Measurements from ENCODE around the gene NQO2.

The NQO2 gene

GRCh38 chr6:2982426-2983117 is 17.1 kb upstream of the NQO2 start:
- Histone ChIP-seq H3K36me3 (ENCODE audit: insufficient read depth) (no peaks in the 10 kb centered on the region), H3K9ac (no peak overlapping the region), H3K4me3 (IDR thresholded peaks at IDR 0.05; ENCODE audit: insufficient read depth, low read depth, low read length) (no peak overlapping the region), H2AFZ (ENCODE audit: low read depth) (no peak overlapping the region), H3K27me3 (ENCODE audit: insufficient read depth, low read depth) (no peaks in the 10 kb centered on the region), H3K27ac (no peak overlapping the region), H3K4me1 (ENCODE audit: low read depth, poor library complexity, severe bottlenecking) (peaks cover 2% of the 10 kb centered on the region), H3K79me2 (ENCODE audit: insufficient read depth, low read depth) (no peaks in the 10 kb centered on the region), H4K20me1 (ENCODE audit: insufficient read depth) (no peaks in the 10 kb centered on the region), H3K4me2 (no peak overlapping the region)
- no peak for TF ChIP-seq CTCF (conservative IDR thresholded peaks at IDR 0.05; ENCODE audit: low read depth, low read length)

GRCh38 chr6:2984738-2985406 is 14.8 kb upstream of the NQO2 start:
- Histone ChIP-seq H3K27me3 (ENCODE audit: insufficient read depth, low read depth) (no peaks in the 10 kb centered on the region), H3K4me2 (no peak overlapping the region), H3K79me2 (ENCODE audit: insufficient read depth, low read depth) (no peaks in the 10 kb centered on the region), H2AFZ (ENCODE audit: low read depth) (no peak overlapping the region), H3K4me3 (IDR thresholded peaks at IDR 0.05; ENCODE audit: insufficient read depth, low read depth, low read length) (no peak overlapping the region), H3K27ac (no peak overlapping the region), H3K9ac (no peak overlapping the region), H3K36me3 (ENCODE audit: insufficient read depth) (no peaks in the 10 kb centered on the region), H3K4me1 (ENCODE audit: low read depth, poor library complexity, severe bottlenecking) (peaks cover 10% of the 10 kb centered on the region), H4K20me1 (ENCODE audit: insufficient read depth) (no peaks in the 10 kb centered on the region)
- TF ChIP-seq CTCF (conservative IDR thresholded peaks at IDR 0.05; ENCODE audit: low read depth, low read length) = no peak

GRCh38 chr6:2986722-2987221 is 12.9 kb upstream of the NQO2 start:
- H2AFZ ChIP-seq (ENCODE audit: low read depth) = no peak overlapping the region

GRCh38 chr6:2988094-2988425 is 11.6 kb upstream of the NQO2 start:
- Histone ChIP-seq H3K4me3 (IDR thresholded peaks at IDR 0.05; ENCODE audit: insufficient read depth, low read depth, low read length) (no peak overlapping the region), H3K27ac (peak overlapping the region; percentile 93), H3K36me3 (ENCODE audit: insufficient read depth) (no peaks in the 10 kb centered on the region), H3K9ac (peak overlapping the region; percentile 86; the same call in 1 of the 2 replicates), H3K79me2 (ENCODE audit: insufficient read depth, low read depth) (no peaks in the 10 kb centered on the region), H3K4me2 (peak overlapping the region; percentile 99), H3K27me3 (ENCODE audit: insufficient read depth, low read depth) (no peaks in the 10 kb centered on the region), H3K4me1 (ENCODE audit: low read depth, poor library complexity, severe bottlenecking) (peaks cover 18% of the 10 kb centered on the region), H2AFZ (ENCODE audit: low read depth) (peak overlapping the region; percentile 100), H4K20me1 (ENCODE audit: insufficient read depth) (no peaks in the 10 kb centered on the region)
- TF ChIP-seq CTCF (conservative IDR thresholded peaks at IDR 0.05; ENCODE audit: low read depth, low read length) = no peak

More at GRCh38 chr6:2986722-2987221, 12.9 kb upstream of the NQO2 start:
- H3K4me1 ChIP-seq (ENCODE audit: low read depth, poor library complexity, severe bottlenecking) = peaks cover 18% of the 10 kb centered on the region
- H3K9ac ChIP-seq = no peak overlapping the region
- H3K27me3 ChIP-seq (ENCODE audit: insufficient read depth, low read depth) = no peaks in the 10 kb centered on the region
- no peak overlapping the region for H3K4me2 ChIP-seq
- no peak overlapping the region for H3K4me3 ChIP-seq (IDR thresholded peaks at IDR 0.05; ENCODE audit: insufficient read depth, low read depth, low read length)
- no peak overlapping the region for H3K27ac ChIP-seq
- H4K20me1 ChIP-seq (ENCODE audit: insufficient read depth) = no peaks in the 10 kb centered on the region
- no peak for TF ChIP-seq CTCF (conservative IDR thresholded peaks at IDR 0.05; ENCODE audit: low read depth, low read length)
- no peaks in the 10 kb centered on the region for H3K36me3 ChIP-seq (ENCODE audit: insufficient read depth)
- H3K79me2 ChIP-seq (ENCODE audit: insufficient read depth, low read depth) = no peaks in the 10 kb centered on the region

Measured in KMS-11 (cell line).